Lower leg skin (tissue), 4 donors: ENCODE results near the gene NCKAP5. TPM values are rescaled to one million over a fixed set of nuclear protein-coding genes. Genes with fewer than 3 reads are reported as not detected.
A peak's percentile ranks its signal among the peaks of the same experiment; 100 is the strongest.

ENCODE experiments used
- DNase-seq, 2 donors: peaks; one replicate each; pipeline ENCODE4 v3.0.0-alpha.2; 2019; ENCODE audit warnings: low spot score in 2 of 2
- H3K4me3 ChIP-seq: fragments of 200-600 bp; sonication (generic); 2 replicates; pipeline ENCODE4 v1.5.1; 2017; ENCODE audit warnings: mild to moderate bottlenecking, low read depth; ENCODE audit not compliant: poor library complexity, severe bottlenecking
- CTCF ChIP-seq, 3 donors: fragments of 450-650 bp; IDR thresholded peaks; one replicate each; pipeline ENCODE4 v1.5.1; 2016; ENCODE audit warnings: antibody characterized with exemption in 3 of 3, mild to moderate bottlenecking in 3 of 3, moderate library complexity in 2 of 3
- POLR2A ChIP-seq, 2 donors: fragments of 450-650 bp; IDR thresholded peaks; one replicate each; pipeline ENCODE4 v1.6.1; 2016 to 2017; ENCODE audit warnings: antibody characterized with exemption in 2 of 2, mild to moderate bottlenecking in 1 of 2, moderate library complexity in 1 of 2
- WGBS, 2 donors: methylation state at CpG; one replicate each; pipeline ENCODE4 v1.1.5; 2018; 5-methylcytosine and 5-hydroxymethylcytosine counted together
- intact Hi-C: fragments of 100-400 bp; cut with DNase I; formaldehyde crosslinking; loops from one replicate; pipeline ENCODE4 v1.15.0; 2023; ENCODE audit warnings: low total_unique reads
- total RNA-seq, 4 donors: library from RNA; depleted of rRNA; stranded (reverse); fragments of >200 nt; gene quantifications; one replicate each; pipeline ENCODE4 v1.1.0, GENCODE V29; 2016

Gene NCKAP5
- total RNA-seq, 4 donors from 2014 or later: 2.0 to 5.1 (median 3.6) TPM

- TF ChIP-seq CTCF (IDR thresholded peaks at IDR 0.05): no peak
- TF ChIP-seq POLR2A (IDR thresholded peaks at IDR 0.05): no peak
- intact Hi-C loops: no loop called here
- WGBS, 2 donors: 61 to 71% methylated on average over 4 of the region's 4 CpGs
Measured at GRCh38 chr2:133562558-133562957, 5.7 kb downstream of the NCKAP5 start.

GRCh38 chr2:133561045-133561852 is 7.0 kb downstream of the NCKAP5 start:
- DNase-seq: peak in 1 of 2 donors; percentile 32
- TF ChIP-seq CTCF (IDR thresholded peaks at IDR 0.05) (no peak), POLR2A (IDR thresholded peaks at IDR 0.05) (no peak)
- no peak overlapping the region for H3K4me3 ChIP-seq
- WGBS, 2 donors: 33 to 35% methylated on average over 3 of the region's 3 CpGs
- intact Hi-C loops: no loop called here

More at GRCh38 chr2:133562558-133562957, 5.7 kb downstream of the NCKAP5 start:
- DNase-seq: no peak
- no peak overlapping the region for H3K4me3 ChIP-seq

GRCh38 chr2:133557614-133558013 is 10.6 kb downstream of the NCKAP5 start:
- H3K4me3 ChIP-seq: no peak overlapping the region
- DNase-seq: no peak
- TF ChIP-seq CTCF (IDR thresholded peaks at IDR 0.05) (no peak), POLR2A (IDR thresholded peaks at IDR 0.05) (no peak)
- intact Hi-C loops: no loop called here
- WGBS, 2 donors: 58 to 89% methylated on average over 3 of the region's 3 CpGs

GRCh38 chr2:133553838-133554408 is 14.3 kb downstream of the NCKAP5 start:
- 85 to 90% methylated on average over 2 of the region's 2 CpGs for WGBS, 2 donors
- no peak for DNase-seq
- intact Hi-C loops: no loop called here
- no peak overlapping the region for H3K4me3 ChIP-seq
- no peak for TF ChIP-seq POLR2A (IDR thresholded peaks at IDR 0.05)
- TF ChIP-seq CTCF (IDR thresholded peaks at IDR 0.05): no peak

- intact Hi-C loops: no loop called here
- no peak overlapping the region for H3K4me3 ChIP-seq
- DNase-seq: no peak
- TF ChIP-seq POLR2A (IDR thresholded peaks at IDR 0.05) (no peak), CTCF (IDR thresholded peaks at IDR 0.05) (no peak)
- WGBS, 2 donors: 91 to 97% methylated on average over 4 of the region's 4 CpGs
Measured at GRCh38 chr2:133553251-133553650, 15.0 kb downstream of the NCKAP5 start.
